ENCODE measurements around the gene IL13RA1. TPM values are rescaled to one million over a fixed set of nuclear protein-coding genes. Genes with fewer than 3 reads are reported as not detected.
"Not testable (repeated sequence)": the region's sequence is repeated elsewhere in the genome, so short reads cannot be mapped to it uniquely, and the experiment has no call there.

IL13RA1 gene
- polyA plus RNA-seq, 1 donor (not counting 4 experiments of a cell fraction or from before 2014, with no cell fraction given) = 27.8 TPM

DNA sequence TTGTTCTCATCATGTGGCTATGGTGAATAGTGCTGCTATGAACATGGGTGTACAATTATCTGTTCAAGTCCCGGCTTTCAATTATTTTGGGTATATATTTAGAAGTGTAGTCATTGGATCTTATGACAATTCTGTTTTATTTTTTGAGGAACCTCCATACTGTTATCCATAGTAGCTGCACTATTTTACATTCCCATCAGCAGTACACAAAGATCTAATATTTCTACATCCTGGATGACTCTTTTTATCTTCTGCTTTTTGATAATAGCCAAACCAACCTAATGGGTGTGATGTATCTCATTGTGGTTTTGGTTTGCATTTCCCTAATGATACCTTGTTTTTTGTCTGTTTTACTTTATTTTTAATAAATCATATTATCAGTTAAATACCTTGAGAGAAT, 12.9 kb upstream of the IL13RA1 start:
- H3K9ac ChIP-seq (ENCODE audit: control insufficient read depth, extremely low read depth, insufficient read depth, low read length) = no peak overlapping the region
- no peaks in the 10 kb centered on the region for H4K20me1 ChIP-seq (ENCODE audit: control insufficient read depth, extremely low read depth, insufficient read depth, low read length)
- no peaks in the 10 kb centered on the region for H3K9me1 ChIP-seq (ENCODE audit: control insufficient read depth, extremely low read depth, insufficient read depth, low read length)
- no peaks in the 10 kb centered on the region for H3K36me3 ChIP-seq (ENCODE audit: control insufficient read depth in 2 of 2, extremely low read depth in 1 of 2, insufficient read depth in 2 of 2, low read length in 2 of 2)
- TF ChIP-seq EZH2 (IDR thresholded peaks at IDR 0.05; ENCODE audit: low read length) = no peak
- TF ChIP-seq, protein P1, sequence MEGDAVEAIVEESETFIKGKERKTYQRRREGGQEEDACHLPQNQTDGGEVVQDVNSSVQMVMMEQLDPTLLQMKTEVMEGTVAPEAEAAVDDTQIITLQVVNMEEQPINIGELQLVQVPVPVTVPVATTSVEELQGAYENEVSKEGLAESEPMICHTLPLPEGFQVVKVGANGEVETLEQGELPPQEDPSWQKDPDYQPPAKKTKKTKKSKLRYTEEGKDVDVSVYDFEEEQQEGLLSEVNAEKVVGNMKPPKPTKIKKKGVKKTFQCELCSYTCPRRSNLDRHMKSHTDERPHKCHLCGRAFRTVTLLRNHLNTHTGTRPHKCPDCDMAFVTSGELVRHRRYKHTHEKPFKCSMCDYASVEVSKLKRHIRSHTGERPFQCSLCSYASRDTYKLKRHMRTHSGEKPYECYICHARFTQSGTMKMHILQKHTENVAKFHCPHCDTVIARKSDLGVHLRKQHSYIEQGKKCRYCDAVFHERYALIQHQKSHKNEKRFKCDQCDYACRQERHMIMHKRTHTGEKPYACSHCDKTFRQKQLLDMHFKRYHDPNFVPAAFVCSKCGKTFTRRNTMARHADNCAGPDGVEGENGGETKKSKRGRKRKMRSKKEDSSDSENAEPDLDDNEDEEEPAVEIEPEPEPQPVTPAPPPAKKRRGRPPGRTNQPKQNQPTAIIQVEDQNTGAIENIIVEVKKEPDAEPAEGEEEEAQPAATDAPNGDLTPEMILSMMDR (optimal IDR thresholded peaks at IDR 0.05 in 1 of 3, IDR thresholded peaks at IDR 0.05 in 1 of 3, conservative IDR thresholded peaks at IDR 0.05 in 1 of 3; ENCODE audit: extremely low read depth in 1 of 3, insufficient read depth in 2 of 3, low read length in 3 of 3) = no peak
- H3K4me2 ChIP-seq (ENCODE audit: control insufficient read depth, extremely low read depth, insufficient read depth, low read depth, low read length) = no peak overlapping the region
- no peak overlapping the region for H3K27ac ChIP-seq (ENCODE audit: control insufficient read depth, insufficient read depth, low read length)
- H3K27me3 ChIP-seq (ENCODE audit: control insufficient read depth, extremely low read depth, insufficient read depth, low read length) = no peaks in the 10 kb centered on the region
- dilution Hi-C loops (cut with MboI; ENCODE audit: extremely low pct_ligation_motif_present, low sequenced_read_pairs) = no loop called here
- H3K4me3 ChIP-seq (ENCODE audit: control insufficient read depth in 2 of 3, extremely low read depth in 1 of 3, insufficient read depth in 2 of 3, low read depth in 1 of 3, low read length in 3 of 3) = no peak overlapping the region
- FAIRE-seq (no peak), DNase-seq (ENCODE audit: low read depth, low spot score) (no peak)
- H3K79me2 ChIP-seq (ENCODE audit: control insufficient read depth, insufficient read depth, low read length) = no peaks in the 10 kb centered on the region
- no peak overlapping the region for H2AFZ ChIP-seq (ENCODE audit: control insufficient read depth, low read length)
- no peaks in the 10 kb centered on the region for H3K4me1 ChIP-seq (ENCODE audit: control insufficient read depth, extremely low read depth, insufficient read depth, low read length)
- H3K9me3 ChIP-seq (ENCODE audit: control insufficient read depth, low read depth, low read length) = no peaks in the 10 kb centered on the region

DNA sequence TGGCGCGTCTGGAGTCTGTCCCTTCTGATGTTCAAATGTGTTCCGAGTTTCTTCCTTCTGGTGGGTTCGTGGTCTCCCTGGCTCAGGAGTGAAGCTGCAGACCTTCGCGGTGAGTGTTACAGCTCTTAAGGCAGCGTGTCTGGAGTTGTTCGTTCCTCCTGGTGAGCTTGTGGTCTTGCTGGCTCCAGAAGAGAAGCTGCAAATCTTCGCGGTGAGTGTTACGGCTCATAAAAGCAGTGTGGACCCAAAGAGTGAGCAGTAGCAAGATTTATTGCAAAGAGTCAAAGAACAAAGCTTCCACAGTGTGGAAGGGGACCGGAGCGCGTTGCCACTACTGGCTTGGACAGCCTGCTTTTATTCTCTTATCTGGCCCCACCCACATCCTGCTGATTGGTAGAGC, 11.5 kb upstream of the IL13RA1 start:
- DNase-seq (ENCODE audit: low read depth, low spot score); FAIRE-seq; H3K9me1 ChIP-seq (ENCODE audit: control insufficient read depth, extremely low read depth, insufficient read depth, low read length); H2AFZ ChIP-seq (ENCODE audit: control insufficient read depth, low read length); H3K4me2 ChIP-seq (ENCODE audit: control insufficient read depth, extremely low read depth, insufficient read depth, low read depth, low read length); H3K4me1 ChIP-seq (ENCODE audit: control insufficient read depth, extremely low read depth, insufficient read depth, low read length); H3K36me3 ChIP-seq (ENCODE audit: control insufficient read depth in 2 of 2, extremely low read depth in 1 of 2, insufficient read depth in 2 of 2, low read length in 2 of 2); H3K4me3 ChIP-seq (ENCODE audit: control insufficient read depth in 2 of 3, extremely low read depth in 1 of 3, insufficient read depth in 2 of 3, low read depth in 1 of 3, low read length in 3 of 3); H3K79me2 ChIP-seq (ENCODE audit: control insufficient read depth, insufficient read depth, low read length); H4K20me1 ChIP-seq (ENCODE audit: control insufficient read depth, extremely low read depth, insufficient read depth, low read length); H3K27me3 ChIP-seq (ENCODE audit: control insufficient read depth, extremely low read depth, insufficient read depth, low read length); H3K27ac ChIP-seq (ENCODE audit: control insufficient read depth, insufficient read depth, low read length); dilution Hi-C loops (cut with MboI; ENCODE audit: extremely low pct_ligation_motif_present, low sequenced_read_pairs); H3K9ac ChIP-seq (ENCODE audit: control insufficient read depth, extremely low read depth, insufficient read depth, low read length); H3K9me3 ChIP-seq (ENCODE audit: control insufficient read depth, low read depth, low read length): not testable (repeated sequence)

DNA sequence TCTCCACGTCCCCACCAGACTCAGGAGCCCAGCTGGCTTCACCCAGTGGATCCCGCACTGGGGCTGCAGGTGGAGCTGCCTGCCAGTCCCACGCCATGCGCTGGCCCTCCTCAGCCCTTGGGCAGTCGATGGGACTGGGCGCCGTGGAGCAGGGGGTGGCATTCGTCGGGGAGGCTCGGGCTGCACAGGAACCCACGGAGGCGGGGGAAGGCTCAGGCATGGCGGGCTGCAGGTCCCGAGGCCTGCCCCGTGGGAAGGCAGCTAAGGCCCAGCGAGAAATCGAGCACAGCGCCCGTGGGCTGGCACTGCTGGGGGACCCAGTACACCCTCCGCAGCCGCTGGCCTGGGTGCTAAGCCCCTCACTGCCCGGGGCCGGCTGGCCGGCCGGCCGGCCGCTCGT, 10.6 kb upstream of the IL13RA1 start:
- H4K20me1 ChIP-seq (ENCODE audit: control insufficient read depth, extremely low read depth, insufficient read depth, low read length); DNase-seq (ENCODE audit: low read depth, low spot score); H3K9me3 ChIP-seq (ENCODE audit: control insufficient read depth, low read depth, low read length); FAIRE-seq; H3K9me1 ChIP-seq (ENCODE audit: control insufficient read depth, extremely low read depth, insufficient read depth, low read length); H3K4me3 ChIP-seq (ENCODE audit: control insufficient read depth in 2 of 3, extremely low read depth in 1 of 3, insufficient read depth in 2 of 3, low read depth in 1 of 3, low read length in 3 of 3); dilution Hi-C loops (cut with MboI; ENCODE audit: extremely low pct_ligation_motif_present, low sequenced_read_pairs); H3K79me2 ChIP-seq (ENCODE audit: control insufficient read depth, insufficient read depth, low read length); H3K9ac ChIP-seq (ENCODE audit: control insufficient read depth, extremely low read depth, insufficient read depth, low read length); H2AFZ ChIP-seq (ENCODE audit: control insufficient read depth, low read length); H3K27me3 ChIP-seq (ENCODE audit: control insufficient read depth, extremely low read depth, insufficient read depth, low read length); H3K4me2 ChIP-seq (ENCODE audit: control insufficient read depth, extremely low read depth, insufficient read depth, low read depth, low read length); H3K4me1 ChIP-seq (ENCODE audit: control insufficient read depth, extremely low read depth, insufficient read depth, low read length); H3K36me3 ChIP-seq (ENCODE audit: control insufficient read depth in 2 of 2, extremely low read depth in 1 of 2, insufficient read depth in 2 of 2, low read length in 2 of 2); H3K27ac ChIP-seq (ENCODE audit: control insufficient read depth, insufficient read depth, low read length): not testable (repeated sequence)

Data from keratinocyte (primary cell).